A549 (cell line): Measurements from ENCODE around the gene CACNA1C.

ENCODE experiments used
- CEBPB ChIP-seq, 2 experiments: fragments of >200 bp in 1 of 2; sonication (Bioruptor Twin) in 1 of 2; formaldehyde crosslinking in 1 of 2; IDR thresholded peaks; 2 replicates each; pipeline ENCODE4 v1.6.1; 2012 to 2016
- EP300 ChIP-seq, 2 experiments: fragments of >200 bp; sonication (Bioruptor Twin); formaldehyde crosslinking; IDR thresholded peaks; 2 replicates in 1 of 2; 3 replicates in 1 of 2; pipeline ENCODE4 v1.6.1; 2016 to 2017
- HOXB13 ChIP-seq: fragments of 250-450 bp; sonication (Bioruptor Pico); IDR thresholded peaks from 2 replicates; pipeline ENCODE4 v1.5.0; 2020; ENCODE audit warnings: low read depth, mild to moderate bottlenecking, moderate library complexity
- JUNB ChIP-seq: fragments of >200 bp; sonication (Bioruptor Twin); formaldehyde crosslinking; IDR thresholded peaks from 2 replicates; pipeline ENCODE4 v1.6.1; 2016
- MAFK ChIP-seq: fragments of 450-650 bp; IDR thresholded peaks from 2 replicates; pipeline ENCODE4 v1.6.1; 2014; ENCODE audit not compliant: partially characterized antibody
- RAD21 ChIP-seq, 2 experiments: fragments of >200 bp in 1 of 2; sonication (Bioruptor Twin) in 1 of 2; formaldehyde crosslinking in 1 of 2; IDR thresholded peaks in 1 of 2; conservative IDR thresholded peaks in 1 of 2; 2 replicates in 1 of 2; 3 replicates in 1 of 2; pipeline ENCODE4 v1.6.1; 2012 to 2018; ENCODE audit warnings: inconsistent platforms in 1 of 2
- ZC3H11A ChIP-seq: fragments of 450-650 bp; IDR thresholded peaks from 2 replicates; pipeline ENCODE4 v1.6.1; 2014; ENCODE audit warnings: antibody characterized with exemption, mild to moderate bottlenecking
- TF ChIP-seq, protein P1 (sequence below): fragments of >200 bp; sonication (Bioruptor Twin); formaldehyde crosslinking; IDR thresholded peaks from 3 replicates; pipeline ENCODE4 v1.5.1; 2016
- TF ChIP-seq, protein P2 (sequence below): IDR thresholded peaks from 2 replicates; pipeline ENCODE4 v1.6.1; 2012

DNA sequence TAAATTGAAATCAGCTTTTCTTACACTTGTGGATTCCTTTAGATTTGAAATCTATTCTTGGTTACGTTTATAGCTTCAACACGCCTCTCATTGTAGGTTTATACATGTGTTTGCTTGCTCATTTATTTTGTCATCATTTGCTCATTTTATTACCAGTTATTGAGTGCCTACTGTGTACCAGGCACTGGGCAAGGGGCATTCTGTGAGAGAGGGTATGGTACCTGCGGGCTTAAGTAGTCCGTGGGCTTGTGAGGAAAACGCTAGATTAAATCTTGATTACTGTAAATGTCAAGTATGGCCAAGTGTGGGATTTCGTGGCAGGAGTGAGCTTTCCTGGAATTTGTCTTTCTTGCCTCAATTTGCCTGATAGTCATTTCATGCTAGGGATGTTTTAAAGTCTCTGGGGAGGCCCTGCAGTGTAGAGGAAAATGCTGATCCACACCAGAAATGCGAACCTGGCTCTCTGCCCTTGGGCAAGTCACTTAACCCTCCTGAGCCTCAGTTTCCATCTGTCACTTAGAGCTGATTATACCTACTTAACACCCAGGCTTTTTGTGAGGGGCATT is 92.7 kb downstream of the CACNA1C start:
- TF ChIP-seq CEBPB (IDR thresholded peaks at IDR 0.05), result no peak
- no peak for TF ChIP-seq RAD21 (conservative IDR thresholded peaks at IDR 0.05 in 1 of 2, IDR thresholded peaks at IDR 0.05 in 1 of 2)
- TF ChIP-seq EP300 (IDR thresholded peaks at IDR 0.05), result no peak
- no peak for TF ChIP-seq ZC3H11A
- TF ChIP-seq, protein P1, sequence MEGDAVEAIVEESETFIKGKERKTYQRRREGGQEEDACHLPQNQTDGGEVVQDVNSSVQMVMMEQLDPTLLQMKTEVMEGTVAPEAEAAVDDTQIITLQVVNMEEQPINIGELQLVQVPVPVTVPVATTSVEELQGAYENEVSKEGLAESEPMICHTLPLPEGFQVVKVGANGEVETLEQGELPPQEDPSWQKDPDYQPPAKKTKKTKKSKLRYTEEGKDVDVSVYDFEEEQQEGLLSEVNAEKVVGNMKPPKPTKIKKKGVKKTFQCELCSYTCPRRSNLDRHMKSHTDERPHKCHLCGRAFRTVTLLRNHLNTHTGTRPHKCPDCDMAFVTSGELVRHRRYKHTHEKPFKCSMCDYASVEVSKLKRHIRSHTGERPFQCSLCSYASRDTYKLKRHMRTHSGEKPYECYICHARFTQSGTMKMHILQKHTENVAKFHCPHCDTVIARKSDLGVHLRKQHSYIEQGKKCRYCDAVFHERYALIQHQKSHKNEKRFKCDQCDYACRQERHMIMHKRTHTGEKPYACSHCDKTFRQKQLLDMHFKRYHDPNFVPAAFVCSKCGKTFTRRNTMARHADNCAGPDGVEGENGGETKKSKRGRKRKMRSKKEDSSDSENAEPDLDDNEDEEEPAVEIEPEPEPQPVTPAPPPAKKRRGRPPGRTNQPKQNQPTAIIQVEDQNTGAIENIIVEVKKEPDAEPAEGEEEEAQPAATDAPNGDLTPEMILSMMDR, result no peak
- TF ChIP-seq MAFK, result no peak
- TF ChIP-seq JUNB, result no peak
- TF ChIP-seq HOXB13 (CRISPR knock-in tag), result no peak
- TF ChIP-seq, protein P2, sequence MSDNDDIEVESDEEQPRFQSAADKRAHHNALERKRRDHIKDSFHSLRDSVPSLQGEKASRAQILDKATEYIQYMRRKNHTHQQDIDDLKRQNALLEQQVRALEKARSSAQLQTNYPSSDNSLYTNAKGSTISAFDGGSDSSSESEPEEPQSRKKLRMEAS, result no peak
